Activated CD4-positive, alpha-beta T cell treated with anti-CD3 and anti-CD28 coated beads, Interleukin-2, amount 10 ng/mL, durations not matched to agents 7 days and 5 days (primary cell): ENCODE measurements around the gene HNRNPD. TPM values are rescaled to one million over a fixed set of nuclear protein-coding genes. Genes with fewer than 3 reads are reported as not detected.
"Not testable (repeated sequence)": the region's sequence is repeated elsewhere in the genome, so short reads cannot be mapped to it uniquely, and the experiment has no call there.

Experiments used
- CTCF ChIA-PET: fragments of 350-600 bp; sonication (Branson Sonifier 250); formaldehyde crosslinking; loops from one replicate; lab custom pipeline; 2021; ENCODE audit warnings: antibody characterized with exemption; lab: Charles Lee
- POLR2A ChIA-PET: fragments of 350-600 bp; sonication (Branson Sonifier 250); formaldehyde crosslinking; loops from one replicate; lab custom pipeline; 2021; ENCODE audit warnings: antibody characterized with exemption; lab: Charles Lee
- DNase-seq: peaks from one replicate; pipeline ENCODE4 v3.0.0-alpha.2; 2020
- H3K27ac Mint-ChIP-seq: one replicate; pipeline ENCODE4 v1.8.0; 2021; ENCODE audit warnings: mild to moderate bottlenecking, moderate library complexity, mixed read lengths
- H3K27me3 Mint-ChIP-seq: one replicate; pipeline ENCODE4 v1.8.0; 2021; ENCODE audit warnings: mixed read lengths
- H3K36me3 Mint-ChIP-seq: one replicate; pipeline ENCODE4 v1.8.0; 2021; ENCODE audit warnings: low read depth, mixed read lengths
- H3K4me1 Mint-ChIP-seq: one replicate; pipeline ENCODE4 v1.8.0; 2021; ENCODE audit warnings: mixed read lengths
- H3K4me3 Mint-ChIP-seq: one replicate; pipeline ENCODE4 v1.8.0; 2021; ENCODE audit warnings: mild to moderate bottlenecking, moderate library complexity, mixed read lengths
- H3K9me3 Mint-ChIP-seq: one replicate; pipeline ENCODE4 v1.8.0; 2021; ENCODE audit warnings: mixed read lengths
- total RNA-seq, 2 experiments: library from RNA; stranded (reverse); gene quantifications; one replicate each; pipeline ENCODE4 v1.2.3, GENCODE V29; 2021

HNRNPD gene, protein sequence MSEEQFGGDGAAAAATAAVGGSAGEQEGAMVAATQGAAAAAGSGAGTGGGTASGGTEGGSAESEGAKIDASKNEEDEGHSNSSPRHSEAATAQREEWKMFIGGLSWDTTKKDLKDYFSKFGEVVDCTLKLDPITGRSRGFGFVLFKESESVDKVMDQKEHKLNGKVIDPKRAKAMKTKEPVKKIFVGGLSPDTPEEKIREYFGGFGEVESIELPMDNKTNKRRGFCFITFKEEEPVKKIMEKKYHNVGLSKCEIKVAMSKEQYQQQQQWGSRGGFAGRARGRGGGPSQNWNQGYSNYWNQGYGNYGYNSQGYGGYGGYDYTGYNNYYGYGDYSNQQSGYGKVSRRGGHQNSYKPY
- total RNA-seq: 100 to 1,000 TPM; 368 to 430 TPM

DNA sequence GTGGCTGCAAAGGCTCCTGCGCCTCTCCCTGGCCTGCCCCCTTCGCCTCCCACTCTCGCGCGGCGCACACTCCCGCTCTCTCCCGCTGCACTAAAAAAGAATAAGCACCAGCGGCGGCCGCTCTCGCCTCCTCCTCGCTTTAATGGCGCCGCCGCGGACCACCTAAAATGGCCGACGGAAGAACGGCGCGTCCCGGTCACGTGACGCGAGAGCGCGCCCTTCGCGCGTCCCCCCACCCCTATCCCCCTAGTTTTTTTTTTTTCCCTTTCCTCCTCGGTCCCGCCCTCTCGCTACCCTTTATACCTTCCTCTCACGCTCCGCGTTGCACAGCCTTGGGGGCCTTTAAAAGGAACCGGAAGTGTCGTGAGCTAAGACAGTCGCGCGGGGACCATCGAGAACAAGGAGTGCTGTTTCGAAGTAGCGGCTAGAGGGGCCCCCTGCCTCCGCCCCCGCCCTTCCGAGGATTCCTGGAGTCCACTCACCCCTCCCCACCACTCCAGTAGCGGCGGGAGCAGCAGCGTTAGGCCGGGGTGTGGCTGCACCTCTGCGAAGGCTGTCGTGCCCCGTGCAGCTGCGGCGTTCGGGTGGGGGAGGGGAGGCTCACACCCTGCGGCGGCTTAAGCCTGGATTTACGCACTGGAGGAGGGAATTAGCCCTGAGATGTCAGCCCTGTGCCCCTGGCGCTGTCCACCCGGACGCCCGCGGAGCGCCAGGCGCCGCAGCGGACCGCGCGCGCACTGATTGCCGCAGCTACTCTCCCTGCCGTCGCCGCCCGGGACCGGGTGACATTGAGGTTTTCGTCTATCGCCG, at the start of gene HNRNPD:
HNRNPD (minus strand) TSS at position 176 of the 810 bp plus-strand sequence. CDS start 313 bp downstream, outside the sequence.
- ChIA-PET POLR2A (interaction anchor here (0.6 to 1.1 kb wide), 2 partner anchors 53 to 55 kb away, joined by 3 to 14 read pairs; no protein-coding TSS in a partner anchor), CTCF (interaction anchor here (0.6 to 1.5 kb wide), 5 partner anchors 9 to 697 kb away, joined by 3 to 12 read pairs (median 3); no protein-coding TSS in a partner anchor)
- DNase-seq: peak; percentile 96
- Mint-ChIP-seq H3K4me1 (peaks cover 41% of the 10 kb centered on the region), H3K27ac (peak within 1 kb of the TSS; percentile 97), H3K27me3 (no peaks in the 10 kb centered on the region), H3K9me3 (peaks cover 6% of the 10 kb centered on the region), H3K36me3 (peaks cover 64% of the 10 kb centered on the region), H3K4me3 (peak within 1 kb of the TSS; percentile 97)

DNA sequence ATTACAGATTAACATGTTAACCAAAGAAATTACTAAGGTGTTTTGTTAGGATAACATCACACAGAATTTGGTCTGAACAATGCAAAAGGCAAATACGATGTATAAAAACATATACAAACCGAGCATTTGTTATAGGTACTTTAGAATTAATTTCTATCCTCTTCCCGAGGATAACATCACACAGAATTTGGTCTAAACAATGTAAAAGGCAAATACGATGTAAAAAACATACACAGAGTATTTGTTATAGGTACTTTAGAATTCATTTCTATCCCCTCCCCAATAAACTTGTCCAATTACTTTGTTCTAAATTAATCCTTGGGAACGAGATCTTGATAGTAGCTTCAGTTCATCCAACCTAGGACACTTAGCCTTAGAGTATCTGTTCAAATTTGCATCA, 48.8 kb upstream of the HNRNPD start:
- H3K4me1 Mint-ChIP-seq: peaks cover 36% of the 10 kb centered on the region
- DNase-seq: no peak
- peaks cover 13% of the 10 kb centered on the region for H3K27me3 Mint-ChIP-seq
- H3K27ac Mint-ChIP-seq: no peak overlapping the region
- peaks cover 54% of the 10 kb centered on the region for H3K36me3 Mint-ChIP-seq
- POLR2A ChIA-PET: no interaction called here
- no peak overlapping the region for H3K4me3 Mint-ChIP-seq
- CTCF ChIA-PET: no interaction called here
- H3K9me3 Mint-ChIP-seq: no peaks in the 10 kb centered on the region

DNA sequence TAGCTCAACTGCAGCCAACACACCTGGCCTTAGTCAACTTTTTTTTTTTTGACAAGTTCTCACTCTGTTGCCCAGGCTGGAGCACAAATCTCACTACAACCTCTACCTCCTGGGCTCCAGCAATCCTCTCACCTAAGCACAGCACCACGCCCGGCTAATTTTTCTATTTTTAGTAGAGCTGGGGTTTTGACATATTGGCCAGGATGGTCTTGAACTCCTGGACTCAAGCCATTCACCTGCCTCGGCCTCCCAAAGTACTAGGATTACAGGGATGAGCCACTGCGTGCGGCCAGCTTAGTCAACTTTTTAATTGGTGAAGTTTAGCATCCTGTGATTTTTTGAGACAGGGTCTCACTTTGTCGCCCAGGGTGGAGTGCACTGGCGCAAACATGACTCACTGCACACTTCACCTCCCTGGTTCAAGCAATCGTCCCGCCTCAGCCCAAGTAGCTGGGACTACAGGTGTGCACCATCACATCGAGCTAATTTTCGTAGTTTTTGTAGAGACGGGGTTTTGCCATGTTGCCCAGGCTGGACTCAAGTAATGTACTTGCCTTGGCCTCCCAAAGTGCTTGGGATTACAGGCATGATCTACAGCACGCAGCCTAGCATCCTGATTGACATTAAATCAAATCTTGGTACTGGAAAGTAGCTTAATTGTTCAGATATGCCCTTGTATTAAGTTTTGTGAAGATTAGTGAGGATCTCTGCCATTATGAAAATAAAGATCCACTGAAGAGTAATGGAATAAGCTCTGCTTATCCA, 48.2 kb upstream of the HNRNPD start:
- Mint-ChIP-seq H3K27ac (no peak overlapping the region), H3K36me3 (peaks cover 48% of the 10 kb centered on the region), H3K9me3 (no peaks in the 10 kb centered on the region)

DNA sequence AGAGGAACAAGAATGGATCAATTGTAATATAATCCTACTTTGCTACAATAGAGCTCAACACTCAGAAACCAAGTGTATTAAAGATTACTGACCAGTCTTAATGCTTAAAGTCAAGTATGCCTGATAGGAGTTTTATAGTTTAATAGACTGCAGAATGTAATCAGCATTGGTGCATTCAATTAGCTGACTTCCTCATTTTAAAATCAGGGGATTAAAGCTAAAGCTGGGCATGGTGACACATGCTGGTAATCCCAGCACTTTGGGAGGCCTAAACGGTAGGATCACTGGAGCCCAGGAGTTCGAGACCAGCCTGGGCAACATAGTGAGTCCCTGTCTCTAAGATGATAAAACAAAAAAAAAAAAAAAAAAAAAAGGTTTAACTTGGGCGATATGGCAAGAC, 45.7 kb upstream of the HNRNPD start:
- POLR2A ChIA-PET: interaction anchor here (0.5 to 1.0 kb wide), 2 partner anchors 10 to 41 kb away, joined by 3 read pairs; no protein-coding TSS in a partner anchor

More for the DNA sequence above, 48.2 kb upstream of the HNRNPD start:
- ChIA-PET POLR2A (interaction anchor here (0.7 to 1.0 kb wide), 2 partner anchors 8 to 55 kb away, joined by 3 to 5 read pairs; partner anchors contain the start of gene HNRNPDL), CTCF (no interaction called here)
- peaks cover 17% of the 10 kb centered on the region for H3K27me3 Mint-ChIP-seq
- H3K4me3 Mint-ChIP-seq: no peak overlapping the region
- peaks cover 30% of the 10 kb centered on the region for H3K4me1 Mint-ChIP-seq
- no peak for DNase-seq

DNA sequence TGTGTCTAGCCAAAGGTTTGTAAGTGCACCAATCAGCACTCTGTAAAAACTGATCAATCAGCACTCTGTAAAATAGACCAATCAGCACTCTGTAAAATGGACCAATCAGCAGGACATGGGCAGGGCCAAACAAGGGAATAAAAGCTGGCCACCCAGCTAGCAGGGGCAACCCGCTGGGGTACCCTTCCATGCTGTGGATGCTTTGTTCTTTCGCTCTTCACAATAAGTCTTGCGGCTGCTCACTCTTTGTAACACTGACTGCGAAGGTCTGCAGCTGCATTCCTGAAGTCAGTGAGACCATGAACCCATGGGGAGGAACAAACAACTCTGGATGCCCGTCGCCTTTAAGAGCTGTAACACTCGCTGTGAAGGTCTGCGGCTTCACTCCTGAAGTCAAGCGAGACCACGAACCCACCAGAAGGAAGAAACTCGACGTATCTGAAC, 42.2 kb upstream of the HNRNPD start:
- Mint-ChIP-seq H3K36me3 (no peaks in the 10 kb centered on the region), H3K9me3 (peaks cover 2% of the 10 kb centered on the region), H3K27me3 (peaks cover 29% of the 10 kb centered on the region), H3K4me3 (no peak overlapping the region), H3K4me1 (peaks cover 2% of the 10 kb centered on the region), H3K27ac (no peak overlapping the region)
- ChIA-PET CTCF (interaction anchor here (1.2 to 3.5 kb wide), 4 partner anchors 9 to 35 kb away, joined by 3 to 26 read pairs (median 3); partner anchors contain the start of gene HNRNPDL), POLR2A (no interaction called here)
- no peak for DNase-seq

More for the DNA sequence above, 45.7 kb upstream of the HNRNPD start:
- no peak overlapping the region for H3K4me3 Mint-ChIP-seq
- H3K27ac Mint-ChIP-seq: no peak overlapping the region
- peaks cover 29% of the 10 kb centered on the region for H3K27me3 Mint-ChIP-seq
- H3K4me1 Mint-ChIP-seq: peaks cover 10% of the 10 kb centered on the region
- no peak for DNase-seq
- H3K9me3 Mint-ChIP-seq: peaks cover 2% of the 10 kb centered on the region
- H3K36me3 Mint-ChIP-seq: peaks cover 24% of the 10 kb centered on the region
- CTCF ChIA-PET: interaction anchor here (1.5 to 2.2 kb wide), 2 partner anchors 10 to 12 kb away, joined by 4 to 18 read pairs; partner anchors contain the start of gene HNRNPDL

DNA sequence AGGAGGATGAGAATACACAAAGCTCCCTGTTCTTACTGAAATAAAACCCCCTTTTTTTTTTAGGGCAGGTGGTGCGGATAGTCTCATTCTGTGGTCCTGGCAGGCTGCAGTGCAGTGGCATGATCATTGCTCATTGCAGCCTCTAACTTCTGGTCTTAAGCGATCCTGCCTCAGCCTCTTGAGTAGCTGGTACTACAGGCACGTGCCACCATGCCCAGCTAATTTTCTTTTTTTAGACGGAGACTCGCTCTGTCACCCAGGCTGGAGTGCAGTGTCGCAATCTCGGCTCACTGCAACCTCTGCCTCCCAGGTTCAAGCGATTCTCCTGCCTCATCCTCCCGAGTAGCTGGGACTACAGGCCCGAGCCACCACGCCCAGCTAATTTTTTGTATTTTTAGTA, 41.3 kb upstream of the HNRNPD start:
- H3K27ac Mint-ChIP-seq, POLR2A ChIA-PET, H3K4me3 Mint-ChIP-seq, DNase-seq, H3K4me1 Mint-ChIP-seq, H3K36me3 Mint-ChIP-seq, H3K9me3 Mint-ChIP-seq: not testable (repeated sequence)
- H3K27me3 Mint-ChIP-seq: peaks cover 29% of the 10 kb centered on the region
- CTCF ChIA-PET: interaction anchor here (1.3 to 3.5 kb wide), 4 partner anchors 9 to 34 kb away, joined by 3 to 26 read pairs (median 4); partner anchors contain the start of gene HNRNPDL

DNA sequence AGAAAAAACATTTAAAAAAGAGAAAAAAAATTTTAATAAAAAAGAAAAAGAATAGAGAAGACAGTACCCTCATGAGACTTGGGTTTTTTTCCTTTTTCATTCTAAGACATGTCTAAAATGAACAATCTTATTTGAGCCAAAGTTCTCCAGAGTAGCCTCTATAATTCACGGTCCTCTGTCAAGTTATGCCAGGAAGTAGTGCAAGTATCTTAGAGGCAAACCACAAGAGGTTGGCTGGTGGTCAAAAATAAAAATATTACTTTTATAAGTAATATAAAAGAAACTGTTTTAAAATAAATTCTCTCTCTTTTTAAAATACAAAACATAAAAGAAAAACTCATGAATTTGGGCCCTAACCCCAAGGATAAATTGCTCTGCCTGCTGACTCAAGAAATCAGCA, 29.9 kb upstream of the HNRNPD start:
- DNase-seq: no peak
- Mint-ChIP-seq H3K27ac (no peak overlapping the region), H3K4me1 (no peaks in the 10 kb centered on the region), H3K36me3 (no peaks in the 10 kb centered on the region), H3K4me3 (no peak overlapping the region), H3K27me3 (peaks cover 5% of the 10 kb centered on the region), H3K9me3 (no peaks in the 10 kb centered on the region)
- POLR2A ChIA-PET: interaction anchor here (0.6 kb wide), 1 partner anchor 17 kb away, joined by 3 read pairs; no protein-coding TSS in a partner anchor
- CTCF ChIA-PET: no interaction called here

DNA sequence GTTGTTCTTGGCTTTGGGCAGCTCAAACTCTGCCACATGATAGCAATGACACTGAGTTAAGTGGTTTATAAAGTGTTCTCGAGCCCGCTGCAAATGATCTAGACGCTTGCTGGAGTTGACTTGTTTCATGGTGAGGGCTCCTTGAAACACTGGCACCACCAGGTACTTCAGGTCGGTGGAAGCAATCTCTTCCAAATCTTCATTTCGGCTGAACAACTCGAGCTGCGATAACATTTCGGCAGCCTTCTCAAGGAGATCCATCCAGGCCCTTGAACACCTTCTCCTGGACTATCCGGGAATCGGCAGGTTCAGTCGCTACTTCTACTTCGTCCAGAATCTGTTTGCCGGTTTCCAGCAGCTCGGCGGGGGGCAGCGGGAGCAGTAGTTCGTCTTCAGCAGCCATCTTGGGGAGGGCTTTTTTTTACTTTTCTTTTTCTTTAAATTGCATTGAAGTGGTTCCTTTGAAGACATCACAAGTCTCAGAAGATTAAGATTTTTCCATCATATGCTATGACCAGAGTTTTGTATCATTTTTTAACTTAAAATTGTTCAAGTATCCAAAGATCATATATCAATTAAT, 28.5 kb upstream of the HNRNPD start:
- no peaks in the 10 kb centered on the region for H3K36me3 Mint-ChIP-seq
- ChIA-PET CTCF (no interaction called here), POLR2A (no interaction called here)
- H3K4me1 Mint-ChIP-seq: no peaks in the 10 kb centered on the region
- H3K27ac Mint-ChIP-seq: no peak overlapping the region
- H3K9me3 Mint-ChIP-seq: no peaks in the 10 kb centered on the region
- H3K27me3 Mint-ChIP-seq: peaks cover 5% of the 10 kb centered on the region
- no peak overlapping the region for H3K4me3 Mint-ChIP-seq
- DNase-seq: no peak

DNA sequence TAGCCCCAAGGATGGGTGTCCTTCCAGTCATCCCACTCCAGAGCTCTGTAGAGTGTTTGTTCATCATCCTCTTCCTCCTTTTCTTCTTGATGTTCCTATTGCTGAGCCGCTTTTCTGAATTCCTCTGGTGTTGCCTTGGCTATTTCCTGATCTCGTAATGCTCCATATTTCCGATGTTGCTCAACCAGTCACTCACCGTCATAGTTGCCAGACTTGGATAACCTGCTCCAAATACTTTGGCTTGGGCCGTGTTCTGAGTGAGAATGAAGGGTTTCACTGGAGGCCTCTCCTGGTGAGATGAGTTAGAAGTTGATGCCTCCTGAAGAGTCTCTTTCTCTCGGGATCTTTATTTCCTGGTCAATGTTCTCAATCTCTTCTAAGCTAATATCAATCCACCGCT, 27.8 kb upstream of the HNRNPD start:
- POLR2A ChIA-PET: interaction anchor here (1.0 kb wide), 1 partner anchor 28 kb away, joined by 4 read pairs; no protein-coding TSS in a partner anchor
- Mint-ChIP-seq H3K27ac (no peak overlapping the region), H3K9me3 (no peaks in the 10 kb centered on the region)

DNA sequence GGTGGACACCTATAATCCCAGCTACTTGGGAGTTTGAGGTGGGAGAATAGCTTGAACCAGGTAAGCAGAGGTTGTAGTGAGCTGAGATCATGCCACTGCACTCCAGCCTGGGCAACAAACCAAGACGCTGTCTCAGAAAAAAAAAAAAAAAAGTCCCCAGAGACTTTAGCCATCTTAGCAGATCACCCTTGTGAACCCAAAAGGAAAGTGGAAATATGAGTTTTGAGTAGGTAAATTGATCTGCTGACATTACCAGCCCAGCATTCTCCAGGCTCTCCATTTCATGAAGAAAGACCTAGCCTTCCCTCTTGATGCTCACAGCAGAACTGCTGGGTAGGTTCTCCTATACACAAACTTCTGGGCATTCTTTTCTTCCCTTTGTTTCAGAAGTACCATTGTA, 24.5 kb upstream of the HNRNPD start:
- CTCF ChIA-PET: interaction anchor here (0.6 kb wide), 2 partner anchors 24 to 33 kb away, joined by 3 to 4 read pairs; partner anchors contain the start of gene HNRNPD
- H3K4me1 Mint-ChIP-seq: no peaks in the 10 kb centered on the region
- POLR2A ChIA-PET: interaction anchor here (0.6 kb wide), 1 partner anchor 11 kb away, joined by 3 read pairs; no protein-coding TSS in a partner anchor
- DNase-seq: no peak
- H3K36me3 Mint-ChIP-seq: no peaks in the 10 kb centered on the region
- H3K27ac Mint-ChIP-seq: no peak overlapping the region
- no peak overlapping the region for H3K4me3 Mint-ChIP-seq
- H3K9me3 Mint-ChIP-seq: no peaks in the 10 kb centered on the region
- H3K27me3 Mint-ChIP-seq: peaks cover 2% of the 10 kb centered on the region

More for the DNA sequence above, 27.8 kb upstream of the HNRNPD start:
- CTCF ChIA-PET: no interaction called here
- no peaks in the 10 kb centered on the region for H3K4me1 Mint-ChIP-seq
- H3K36me3 Mint-ChIP-seq: no peaks in the 10 kb centered on the region
- DNase-seq: no peak
- no peak overlapping the region for H3K4me3 Mint-ChIP-seq
- peaks cover 5% of the 10 kb centered on the region for H3K27me3 Mint-ChIP-seq

DNA sequence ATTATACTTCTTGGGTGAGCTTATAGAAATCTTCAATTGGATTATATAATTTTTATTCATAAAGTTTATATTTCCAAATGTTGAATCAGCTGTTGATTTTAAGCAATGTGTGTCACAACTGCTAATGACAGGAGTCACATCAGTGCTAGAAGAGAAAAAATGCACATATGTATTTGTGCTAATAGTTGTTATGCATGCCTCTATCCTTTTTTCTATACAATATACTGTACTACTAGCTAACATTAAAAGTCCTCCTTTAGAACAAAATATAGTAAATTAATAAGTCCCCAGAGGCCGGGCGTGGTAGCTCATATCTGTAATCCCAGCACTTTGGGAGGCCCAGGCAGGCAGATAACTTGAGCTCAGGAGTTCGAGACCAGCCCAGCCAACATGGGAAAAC, 23.7 kb upstream of the HNRNPD start:
- no peaks in the 10 kb centered on the region for H3K4me1 Mint-ChIP-seq
- H3K4me3 Mint-ChIP-seq: no peak overlapping the region
- H3K27me3 Mint-ChIP-seq: peaks cover 2% of the 10 kb centered on the region
- no peaks in the 10 kb centered on the region for H3K36me3 Mint-ChIP-seq
- no peak overlapping the region for H3K27ac Mint-ChIP-seq
- POLR2A ChIA-PET: no interaction called here
- CTCF ChIA-PET: interaction anchor here (0.6 to 1.2 kb wide), 5 partner anchors 9 to 493 kb away, joined by 3 to 7 read pairs (median 4); no protein-coding TSS in a partner anchor
- H3K9me3 Mint-ChIP-seq: no peaks in the 10 kb centered on the region
- no peak for DNase-seq
